Midbrain (tissue), 1 donor: Measurements from ENCODE around the gene LDLRAD4.

ENCODE experiments used
- DNase-seq: peaks from one replicate; lab custom pipeline; 2025; lab: John Stamatoyannopoulos, UW

Gene LDLRAD4

DNA sequence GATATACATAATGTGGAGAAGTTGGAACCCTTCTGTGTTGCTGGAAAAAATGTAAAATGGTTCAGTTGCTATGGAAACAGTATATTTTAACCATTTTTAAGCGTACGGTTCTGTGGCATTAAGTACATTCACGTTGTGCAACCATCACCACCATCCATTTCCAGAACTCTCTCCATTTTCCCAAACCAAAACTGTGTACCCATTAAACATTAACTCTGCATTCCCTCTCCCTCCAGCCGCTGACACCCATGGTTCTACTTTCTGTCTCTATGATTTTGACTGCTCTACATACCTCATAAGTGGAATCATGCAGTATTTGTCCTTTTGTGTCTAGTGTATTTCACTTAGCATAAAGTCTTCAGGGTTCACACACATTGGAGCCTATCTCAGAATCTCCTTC is 67.3 kb downstream of the LDLRAD4 start:
- DNase-seq, result no peak

DNA sequence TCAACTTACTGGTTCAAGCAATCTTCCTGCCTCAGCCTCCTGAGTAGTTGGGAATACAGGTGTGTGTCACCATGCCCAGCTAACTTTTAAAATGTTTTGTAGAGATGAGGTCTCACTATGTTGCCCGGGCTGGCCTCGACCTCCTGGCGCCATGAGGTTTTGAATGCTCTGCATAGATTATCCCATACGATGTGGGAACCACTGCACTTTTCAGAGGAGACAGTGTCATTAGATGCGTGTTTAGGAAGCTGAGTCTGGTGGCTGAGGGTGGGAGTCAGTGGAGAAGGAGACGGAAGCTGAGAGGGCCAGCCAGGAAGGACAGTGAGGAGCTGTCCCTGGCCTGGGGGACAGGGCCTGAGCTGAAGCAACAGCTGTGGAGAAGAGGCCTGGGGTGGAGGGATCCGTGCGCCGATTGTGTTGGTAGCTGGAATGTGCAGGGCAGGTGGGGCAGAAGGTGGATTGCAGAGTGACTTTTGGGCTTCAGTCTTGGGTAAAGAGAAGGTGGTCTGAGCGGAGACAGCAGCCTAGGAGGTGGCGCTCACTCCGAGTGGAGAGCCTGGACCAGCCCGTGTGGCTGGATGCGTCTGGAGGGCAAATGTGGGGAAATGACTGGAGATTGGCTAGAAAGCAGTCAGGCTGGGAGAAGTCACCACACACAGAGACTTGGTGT is 68.0 kb downstream of the LDLRAD4 start:
- DNase-seq, result no peak

DNA sequence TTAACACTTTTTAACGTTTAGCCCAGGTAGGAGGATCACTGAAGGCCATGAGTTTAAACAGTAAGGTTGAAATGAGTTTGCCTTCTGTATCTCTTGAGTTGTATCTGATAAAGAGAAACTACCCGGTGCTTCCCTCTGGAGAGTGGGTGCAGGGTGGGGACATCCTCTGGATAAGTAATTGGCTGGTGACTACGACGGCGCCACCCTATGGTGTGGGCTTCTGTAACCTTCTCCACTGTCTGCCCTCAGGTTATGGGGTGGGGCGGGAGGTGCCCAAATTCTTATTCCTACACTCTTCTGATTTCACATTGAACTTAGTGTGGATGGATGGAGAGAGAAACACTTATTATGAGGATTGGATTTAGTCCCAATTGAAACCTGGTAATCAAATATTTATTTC is 68.8 kb downstream of the LDLRAD4 start:
- DNase-seq, result no peak

DNA sequence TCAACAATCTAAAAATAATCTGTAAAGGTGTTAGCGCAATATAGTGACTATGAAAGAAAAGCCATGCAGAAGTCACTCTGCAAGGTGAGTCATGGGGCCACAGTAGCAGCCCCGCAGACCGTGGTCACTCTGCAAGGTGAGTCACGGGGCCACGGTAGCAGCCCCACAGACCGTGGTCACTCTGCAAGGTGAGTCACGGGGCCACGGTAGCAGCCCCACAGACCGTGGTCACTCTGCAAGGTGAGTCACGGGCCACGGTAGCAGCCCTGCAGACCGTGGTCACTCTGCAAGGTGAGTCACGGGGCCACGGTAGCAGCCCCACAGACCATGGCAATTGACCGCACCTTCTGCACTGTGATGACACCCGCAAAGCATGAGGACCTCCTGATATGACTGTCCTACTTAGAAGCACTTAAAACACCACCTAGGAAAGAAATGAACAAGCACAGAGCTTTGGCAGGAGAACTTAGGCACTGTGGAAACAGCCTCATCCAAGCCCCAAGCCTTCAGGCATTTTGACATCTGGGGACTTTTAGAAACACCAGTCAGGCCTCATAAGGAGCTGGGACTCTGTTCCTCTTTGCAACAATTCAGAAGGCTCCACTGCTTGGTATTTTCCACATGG is 70.1 kb downstream of the LDLRAD4 start:
- no peak for DNase-seq

- no peak for DNase-seq
These were observed 71.1 kb downstream of the LDLRAD4 start for GRCh38 chr18:13289481-13290205.

DNA sequence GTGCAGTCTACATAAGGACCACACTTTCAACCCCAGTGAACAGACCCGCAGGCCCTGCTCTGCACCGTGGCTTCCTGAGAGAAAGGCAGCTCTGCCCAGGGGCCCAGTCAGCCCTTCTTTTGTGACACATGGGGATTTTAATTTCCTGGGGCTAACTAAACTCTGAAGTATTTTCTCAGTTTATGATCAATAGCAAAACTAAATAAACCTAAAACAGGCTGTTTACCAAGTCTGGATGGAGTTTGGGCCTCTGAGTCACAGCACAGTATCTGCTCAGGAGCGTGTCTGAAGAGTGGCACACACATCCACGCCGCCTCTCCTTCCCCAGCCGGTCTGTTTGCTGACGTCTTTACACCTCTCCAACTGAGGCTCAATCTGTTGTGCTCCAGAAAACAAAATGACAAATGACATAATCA is 72.3 kb downstream of the LDLRAD4 start:
- DNase-seq, result no peak

- no peak for DNase-seq
These were observed 72.7 kb downstream of the LDLRAD4 start for GRCh38 chr18:13291299-13291698.

- DNase-seq, result no peak
These were observed 73.3 kb downstream of the LDLRAD4 start for GRCh38 chr18:13291745-13292447.

DNA sequence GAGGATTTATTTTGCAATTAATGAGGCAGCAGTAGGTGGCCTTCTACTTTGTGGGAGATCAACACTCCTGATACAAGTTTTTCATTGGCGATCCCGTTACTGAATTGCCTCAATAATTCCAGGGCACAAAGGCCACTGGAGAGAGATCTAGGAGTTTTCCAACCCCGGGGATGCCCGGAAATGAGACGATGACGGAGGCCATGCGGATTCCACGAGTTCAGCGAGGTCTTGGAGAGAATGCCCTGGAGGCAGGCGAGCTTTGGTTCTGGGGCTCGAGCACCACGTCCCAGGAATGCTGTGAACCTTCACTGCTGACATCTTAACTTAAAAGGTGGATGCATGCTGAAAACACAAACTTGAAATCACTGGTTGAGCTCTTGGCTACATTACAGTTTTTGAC is 74.2 kb downstream of the LDLRAD4 start:
- no peak for DNase-seq

DNA sequence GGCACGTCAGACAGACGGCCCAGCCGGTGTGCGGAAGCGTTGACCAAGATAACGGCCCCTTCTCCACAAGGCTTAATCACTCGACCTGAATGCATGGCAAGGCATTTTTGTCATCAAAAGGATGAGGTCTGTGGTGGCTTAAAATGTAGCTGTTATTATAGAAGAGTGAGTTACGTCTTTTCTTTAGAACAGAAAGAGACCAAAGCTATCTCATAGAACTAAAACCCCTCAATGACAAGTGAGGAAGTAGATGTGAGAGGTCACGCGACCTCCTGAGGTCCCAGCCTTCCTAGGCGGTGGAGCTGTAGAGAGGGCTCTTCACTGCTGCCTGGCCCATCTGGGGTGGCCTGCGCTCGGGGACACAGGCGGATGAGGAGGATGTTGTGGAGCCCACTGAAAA is 75.7 kb downstream of the LDLRAD4 start:
- DNase-seq, result no peak

DNA sequence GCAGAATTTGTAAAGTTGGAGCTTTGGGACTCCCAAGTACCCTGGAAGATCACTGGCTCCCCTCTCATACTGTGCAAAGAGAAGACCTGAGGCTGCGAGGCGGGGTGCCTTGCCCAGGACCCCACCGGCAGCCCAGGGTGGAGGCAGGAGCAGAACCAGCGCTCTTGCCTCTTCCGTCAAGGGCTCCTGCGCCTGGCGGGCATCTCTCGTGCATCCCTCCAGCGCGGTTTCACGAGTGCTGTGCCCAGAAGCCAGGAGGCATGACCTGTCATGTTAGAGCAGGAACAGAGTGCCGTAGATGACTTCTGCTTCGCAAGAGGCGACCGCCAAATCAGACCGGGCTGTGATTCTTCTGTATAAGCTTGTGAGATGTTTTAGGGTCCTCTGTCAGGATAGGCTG is 77.3 kb downstream of the LDLRAD4 start:
- DNase-seq, result no peak

GRCh38 chr18:13296867-13297574 is 78.5 kb downstream of the LDLRAD4 start:
- DNase-seq, result no peak

DNA sequence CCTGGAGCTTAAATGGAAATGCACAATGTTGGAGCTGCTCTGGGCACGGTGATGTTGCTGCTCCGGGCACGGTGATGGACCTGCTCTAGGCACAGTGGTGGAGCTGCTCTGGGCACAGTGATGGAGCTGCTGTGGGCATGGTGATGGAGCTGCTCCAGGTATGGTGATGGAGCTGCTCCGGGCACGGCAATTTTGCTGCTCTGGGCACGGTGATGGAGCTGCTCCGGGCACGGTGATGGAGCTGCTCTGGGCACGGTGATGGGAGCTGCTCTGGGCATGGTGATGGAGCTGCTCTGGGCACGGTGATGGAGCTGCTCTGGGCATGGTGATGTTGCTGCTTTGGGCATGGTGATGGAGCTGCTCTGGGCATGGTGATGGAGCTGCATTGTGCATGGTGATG is 79.7 kb downstream of the LDLRAD4 start:
- DNase-seq, result no peak

- no peak for DNase-seq
These were observed 81.5 kb downstream of the LDLRAD4 start for GRCh38 chr18:13300029-13300428.

GRCh38 chr18:13300796-13301195 is 82.2 kb downstream of the LDLRAD4 start:
- no peak for DNase-seq

GRCh38 chr18:13302040-13302439 is 83.5 kb downstream of the LDLRAD4 start:
- DNase-seq, result no peak

DNA sequence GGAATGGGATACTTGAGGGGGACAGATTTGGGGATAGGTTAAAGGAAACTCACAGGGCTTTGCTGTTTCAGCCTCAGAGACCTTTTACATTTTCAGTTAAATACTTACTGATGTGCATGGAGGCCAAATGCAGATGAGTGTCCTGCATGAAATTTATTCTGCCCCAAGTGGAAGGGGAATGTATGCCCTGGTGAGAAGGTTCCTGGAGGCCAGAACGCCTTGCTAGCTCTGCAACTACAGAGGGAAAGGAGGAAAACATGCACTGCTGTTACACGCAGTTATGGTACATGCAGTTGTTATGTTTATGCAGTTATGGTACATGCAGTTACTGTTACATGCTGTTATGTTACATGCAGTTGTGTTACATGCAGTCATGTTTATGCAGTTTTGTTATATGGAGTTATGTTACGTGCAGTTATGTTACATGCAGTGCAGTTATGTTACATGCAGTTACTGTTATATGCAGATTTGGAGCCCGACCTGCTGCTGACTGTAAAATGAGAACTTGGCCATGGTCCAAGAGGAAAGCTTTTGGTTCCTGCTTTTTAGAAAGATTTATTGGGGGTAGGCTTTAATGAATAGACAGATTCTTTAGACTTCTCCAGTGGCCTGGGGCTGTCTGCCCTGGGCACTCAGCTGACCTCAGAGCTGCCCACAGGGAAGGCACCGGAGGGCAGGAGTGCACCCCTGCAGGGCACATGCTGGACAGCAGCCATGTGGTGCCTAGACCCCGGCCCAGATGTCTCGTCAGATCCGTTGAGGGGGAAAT is 84.1 kb downstream of the LDLRAD4 start:
- DNase-seq, result no peak

GRCh38 chr18:13303756-13304364 is 85.3 kb downstream of the LDLRAD4 start:
- no peak for DNase-seq

GRCh38 chr18:13305301-13305700 is 86.7 kb downstream of the LDLRAD4 start:
- DNase-seq, result no peak

- no peak for DNase-seq
These were observed 88.0 kb downstream of the LDLRAD4 start for GRCh38 chr18:13306583-13306982.

DNA sequence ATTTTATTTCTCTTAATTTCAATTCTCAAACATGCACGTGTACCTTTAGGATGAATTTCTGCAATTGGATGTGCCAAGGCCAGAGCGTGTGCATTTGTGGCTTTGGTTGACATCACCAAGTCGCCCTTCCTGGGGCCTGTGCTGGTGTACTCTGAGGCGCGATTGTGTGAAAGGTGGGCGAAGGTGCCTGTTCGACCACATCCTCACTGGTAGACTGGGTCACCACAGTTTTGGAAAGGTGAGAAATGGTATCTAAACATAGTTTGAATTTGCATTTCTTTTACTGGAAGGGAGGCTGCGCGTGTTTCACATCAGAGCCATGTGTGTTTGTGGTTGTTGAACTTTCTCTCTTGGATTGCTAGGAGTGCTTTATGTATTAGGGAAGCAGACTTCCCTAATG is 89.8 kb downstream of the LDLRAD4 start:
- DNase-seq, result no peak
